ENCODE results near the gene RNASE1.

- TF ChIP-seq CTCF (IDR thresholded peaks at IDR 0.05), result no peak
- TF ChIP-seq POLR2A (IDR thresholded peaks at IDR 0.05), result no peak
These were observed 50.6 kb downstream of the RNASE1 start for GRCh38 chr14:20751963-20752562.

Data from uterus (tissue), 2 donors.